Hepatocyte (in vitro differentiated cells): Measurements from ENCODE around the gene MAP3K2.

Experiments used
- EZH2phosphoT487 ChIP-seq: fragments of 200-600 bp; sonication (generic); IDR thresholded peaks from one replicate; pipeline ENCODE4 v1.6.1; 2018; ENCODE audit warnings: antibody characterized with exemption, mild to moderate bottlenecking, low read depth, moderate library complexity; ENCODE audit not compliant: unreplicated experiment, severe bottlenecking
- TF ChIP-seq, protein P1 (sequence below): fragments of 200-600 bp; sonication (generic); IDR thresholded peaks from 2 replicates; pipeline ENCODE4 v1.5.1; 2016; ENCODE audit warnings: antibody characterized with exemption, mild to moderate bottlenecking; ENCODE audit not compliant: poor library complexity

DNA sequence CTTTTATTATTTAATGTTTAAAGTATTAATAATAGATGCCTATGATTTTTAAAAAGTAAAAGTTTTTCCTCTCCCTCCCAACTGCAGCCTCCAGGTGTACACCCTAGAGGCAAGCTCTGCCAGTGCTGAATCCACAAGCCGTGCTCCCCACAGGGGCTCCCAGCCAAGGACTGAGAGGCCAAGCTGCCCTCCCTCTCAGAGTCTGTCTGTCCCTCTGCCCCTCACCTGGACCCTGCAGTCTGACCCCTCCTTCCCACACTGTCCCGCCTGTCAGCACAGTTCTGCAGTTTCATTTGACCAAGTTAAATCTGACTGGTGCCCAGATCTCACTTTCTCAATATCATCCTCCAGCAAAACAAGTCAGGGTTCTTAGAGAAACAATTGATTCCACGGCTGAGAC is 15.7 kb upstream of the MAP3K2 start:
- TF ChIP-seq, protein P1, sequence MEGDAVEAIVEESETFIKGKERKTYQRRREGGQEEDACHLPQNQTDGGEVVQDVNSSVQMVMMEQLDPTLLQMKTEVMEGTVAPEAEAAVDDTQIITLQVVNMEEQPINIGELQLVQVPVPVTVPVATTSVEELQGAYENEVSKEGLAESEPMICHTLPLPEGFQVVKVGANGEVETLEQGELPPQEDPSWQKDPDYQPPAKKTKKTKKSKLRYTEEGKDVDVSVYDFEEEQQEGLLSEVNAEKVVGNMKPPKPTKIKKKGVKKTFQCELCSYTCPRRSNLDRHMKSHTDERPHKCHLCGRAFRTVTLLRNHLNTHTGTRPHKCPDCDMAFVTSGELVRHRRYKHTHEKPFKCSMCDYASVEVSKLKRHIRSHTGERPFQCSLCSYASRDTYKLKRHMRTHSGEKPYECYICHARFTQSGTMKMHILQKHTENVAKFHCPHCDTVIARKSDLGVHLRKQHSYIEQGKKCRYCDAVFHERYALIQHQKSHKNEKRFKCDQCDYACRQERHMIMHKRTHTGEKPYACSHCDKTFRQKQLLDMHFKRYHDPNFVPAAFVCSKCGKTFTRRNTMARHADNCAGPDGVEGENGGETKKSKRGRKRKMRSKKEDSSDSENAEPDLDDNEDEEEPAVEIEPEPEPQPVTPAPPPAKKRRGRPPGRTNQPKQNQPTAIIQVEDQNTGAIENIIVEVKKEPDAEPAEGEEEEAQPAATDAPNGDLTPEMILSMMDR, result no peak
- no peak for TF ChIP-seq EZH2phosphoT487
